A549 (cell line): ENCODE measurements around the gene SH2D4B. TPM values are rescaled to one million over a fixed set of nuclear protein-coding genes. Genes with fewer than 3 reads are reported as not detected.

Experiments
- ATAC-seq, 2 experiments: fragments of 200-7000 bp in 1 of 2; fragments of >200 bp in 1 of 2; cut with Nextera tagmentation in 1 of 2; cut with Tn5 transposase in 1 of 2; 3 replicates each; pipeline versions ENCODE4 v1.8.0 to v1.9.1; 2018 to 2020; ENCODE audit warnings: mild to moderate bottlenecking in 1 of 2, moderate library complexity in 1 of 2
- CTCF ChIA-PET: fragments of 300-600 bp; sonication (Branson Sonifier 250); formaldehyde crosslinking; extraction: SDS; loops from one replicate; lab custom pipeline; 2021; ENCODE audit warnings: antibody characterized with exemption, inconsistent platforms; lab: Yijun Ruan, JAX
- POLR2A ChIA-PET: fragments of 350-600 bp; formaldehyde crosslinking; extraction: SDS; loops from one replicate; lab custom pipeline; 2021; ENCODE audit warnings: antibody characterized with exemption, inconsistent platforms; lab: Yijun Ruan, JAX
- DNase-seq, 2 experiments: peaks; one replicate each; pipeline versions ENCODE4 v3.0.0 to v3.0.0-alpha.2; 2011 to 2016; ENCODE audit warnings: low read depth in 1 of 2, low spot score in 1 of 2
- FAIRE-seq: peaks from 2 replicates; lab custom pipeline; 2011; peaks lifted over from hg19 to GRCh38; lab: Jason Lieb, UNC
- H3K27ac ChIP-seq, 2 experiments: fragments of >200 bp; sonication (Bioruptor Twin); formaldehyde crosslinking; 3 replicates each; pipeline ENCODE4 v1.5.1; 2016 to 2017
- H3K4me1 ChIP-seq: fragments of >200 bp; sonication (Bioruptor Twin); formaldehyde crosslinking; 3 replicates; pipeline ENCODE4 v1.6.1; 2016
- H3K4me2 ChIP-seq: fragments of >200 bp; sonication (Bioruptor Twin); formaldehyde crosslinking; 3 replicates; pipeline ENCODE4 v1.6.1; 2016
- H3K4me3 ChIP-seq: fragments of >200 bp; sonication (Bioruptor Twin); formaldehyde crosslinking; 3 replicates; pipeline ENCODE4 v1.5.1; 2016
- H3K9me3 ChIP-seq: fragments of >200 bp; sonication (Bioruptor Twin); formaldehyde crosslinking; 3 replicates; pipeline ENCODE4 v1.6.1; 2016
- CBX8 ChIP-seq: fragments of 200-600 bp; sonication (generic); IDR thresholded peaks from 2 replicates; pipeline ENCODE4 v1.6.1; 2016
- CEBPB ChIP-seq, 2 experiments: fragments of >200 bp in 1 of 2; sonication (Bioruptor Twin) in 1 of 2; formaldehyde crosslinking in 1 of 2; IDR thresholded peaks; 2 replicates each; pipeline ENCODE4 v1.6.1; 2012 to 2016
- CHD4 ChIP-seq: fragments of 200-600 bp; sonication (generic); IDR thresholded peaks from 2 replicates; pipeline ENCODE4 v1.6.1; 2016; ENCODE audit warnings: antibody characterized with exemption, mild to moderate bottlenecking, borderline replicate concordance
- EHF ChIP-seq: fragments of 250-450 bp; sonication (Bioruptor Pico); IDR thresholded peaks from 2 replicates; pipeline ENCODE4 v1.5.0; 2020; ENCODE audit warnings: mild to moderate bottlenecking
- EP300 ChIP-seq, 2 experiments: fragments of >200 bp; sonication (Bioruptor Twin); formaldehyde crosslinking; IDR thresholded peaks; 2 replicates in 1 of 2; 3 replicates in 1 of 2; pipeline ENCODE4 v1.6.1; 2016 to 2017
- GATA3 ChIP-seq: IDR thresholded peaks from 2 replicates; pipeline ENCODE4 v1.6.1; 2012; ENCODE audit warnings: borderline replicate concordance
- HDAC2 ChIP-seq: fragments of 200-600 bp; sonication (generic); IDR thresholded peaks from 2 replicates; pipeline ENCODE4 v1.6.1; 2016
- HES2 ChIP-seq: fragments of >200 bp; sonication (Bioruptor Twin); formaldehyde crosslinking; IDR thresholded peaks from 2 replicates; pipeline ENCODE4 v1.6.1; 2016
- HEYL ChIP-seq: fragments of 250-450 bp; sonication (Bioruptor Pico); IDR thresholded peaks from 2 replicates; pipeline ENCODE4 v1.8.0; 2021; ENCODE audit warnings: mild to moderate bottlenecking, moderate library complexity
- HOXB13 ChIP-seq: fragments of 250-450 bp; sonication (Bioruptor Pico); IDR thresholded peaks from 2 replicates; pipeline ENCODE4 v1.5.0; 2020; ENCODE audit warnings: low read depth, mild to moderate bottlenecking, moderate library complexity
- KDM1A ChIP-seq: fragments of 200-600 bp; sonication (generic); IDR thresholded peaks from 2 replicates; pipeline ENCODE4 v1.6.1; 2016; ENCODE audit warnings: low read depth, mild to moderate bottlenecking
- MAFK ChIP-seq: fragments of 450-650 bp; IDR thresholded peaks from 2 replicates; pipeline ENCODE4 v1.6.1; 2014; ENCODE audit not compliant: partially characterized antibody
- MAZ ChIP-seq: fragments of 150-350 bp; IDR thresholded peaks from 2 replicates; pipeline ENCODE4 v1.6.1; 2014; ENCODE audit warnings: antibody characterized with exemption, low read depth, low read length, borderline replicate concordance
- RAD21 ChIP-seq, 2 experiments: fragments of >200 bp in 1 of 2; sonication (Bioruptor Twin) in 1 of 2; formaldehyde crosslinking in 1 of 2; IDR thresholded peaks in 1 of 2; conservative IDR thresholded peaks in 1 of 2; 2 replicates in 1 of 2; 3 replicates in 1 of 2; pipeline ENCODE4 v1.6.1; 2012 to 2018; ENCODE audit warnings: inconsistent platforms in 1 of 2
- RCOR1 ChIP-seq: fragments of 150-350 bp; IDR thresholded peaks from 2 replicates; pipeline ENCODE4 v1.6.1; 2014; ENCODE audit warnings: antibody characterized with exemption, low read length, low read depth
- SMC3 ChIP-seq: fragments of >200 bp; sonication (Bioruptor Twin); formaldehyde crosslinking; IDR thresholded peaks from 3 replicates; pipeline ENCODE4 v1.6.1; 2018; ENCODE audit warnings: inconsistent platforms
- TFCP2L1 ChIP-seq: fragments of 250-450 bp; sonication (Bioruptor Pico); IDR thresholded peaks from 2 replicates; pipeline ENCODE4 v1.5.0; 2021; ENCODE audit warnings: mild to moderate bottlenecking
- ZNF302 ChIP-seq: fragments of 250-450 bp; sonication (Bioruptor Pico); IDR thresholded peaks from 2 replicates; pipeline ENCODE4 v1.9.0; 2021; ENCODE audit warnings: inconsistent platforms, mild to moderate bottlenecking, moderate library complexity
- ZSCAN20 ChIP-seq: fragments of 250-450 bp; sonication (Bioruptor Pico); IDR thresholded peaks from 2 replicates; pipeline ENCODE4 v1.8.0; 2022; ENCODE audit warnings: mild to moderate bottlenecking, moderate library complexity
- WGBS: methylation state at CpG from one replicate; pipeline ENCODE4 v1.1.6; 2017; ENCODE audit errors: missing lambda C conversion rate; 5-methylcytosine and 5-hydroxymethylcytosine counted together
- polyA plus RNA-seq, 4 experiments: library from polyadenylated mRNA; depleted of rRNA in 3 of 4; stranded (reverse); fragments of >200 nt; fragmentation: RNase III in 1 of 4; extraction: RNeasy Plus Mini Kit Qiagen cat#74134 plus additional on column Dnase treatment in 1 of 4; gene quantifications; 2 replicates in 3 of 4; 3 replicates in 1 of 4; pipeline ENCODE4 v1.2.3, GENCODE V29; 2011 to 2017
- TF ChIP-seq, protein P1 (sequence below): fragments of 250-450 bp; sonication (Bioruptor Pico); IDR thresholded peaks from 2 replicates; pipeline ENCODE4 v1.5.0; 2021; ENCODE audit warnings: mild to moderate bottlenecking, moderate library complexity, borderline replicate concordance
- TF ChIP-seq, protein P2 (sequence below): fragments of >200 bp; sonication (Bioruptor Twin); formaldehyde crosslinking; IDR thresholded peaks from 3 replicates; pipeline ENCODE4 v1.5.1; 2016
- TF ChIP-seq, protein P3 (sequence below): IDR thresholded peaks from 2 replicates; pipeline ENCODE4 v1.6.1; 2012
- TF ChIP-seq, protein P4 (sequence below): fragments of 450-650 bp; IDR thresholded peaks from 2 replicates; pipeline ENCODE4 v1.6.1; 2014; ENCODE audit warnings: antibody characterized with exemption

The SH2D4B gene
- polyA plus RNA-seq, 2 of the 4 experiments (the other 2 are of a cell fraction), result 0.01 to 0.12 TPM

DNA sequence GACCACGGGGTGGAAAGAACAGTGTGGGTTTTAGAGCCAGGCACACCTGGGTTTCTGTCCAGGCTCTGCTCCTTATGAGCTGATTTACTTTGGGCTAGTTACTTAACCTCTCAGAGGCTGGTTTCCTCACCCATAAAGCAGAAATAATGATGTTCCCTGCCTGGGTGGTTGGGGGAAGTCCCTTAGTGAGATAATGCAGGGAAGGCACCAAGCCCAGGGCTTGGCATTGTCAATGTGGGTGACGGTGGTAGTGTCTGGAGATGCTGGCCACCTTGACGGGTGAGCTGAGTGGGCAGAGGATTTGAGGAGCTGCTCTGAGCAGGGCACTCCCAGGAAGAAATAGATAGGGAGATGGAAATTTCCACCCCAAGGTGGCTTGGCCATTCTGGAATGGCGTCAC, 65.2 kb downstream of the SH2D4B start:
- WGBS, result 64% methylated on average over 4 of the region's 4 CpGs
- TF ChIP-seq HDAC2 (no peak), HOXB13 (CRISPR knock-in tag) (no peak), TFCP2L1 (CRISPR knock-in tag) (no peak), EHF (CRISPR knock-in tag) (no peak), CEBPB (IDR thresholded peaks at IDR 0.05) (no peak), RAD21 (conservative IDR thresholded peaks at IDR 0.05 in 1 of 2, IDR thresholded peaks at IDR 0.05 in 1 of 2) (no peak), RCOR1 (no peak), CHD4 (no peak), HEYL (CRISPR knock-in tag) (no peak), ZNF302 (no peak), EP300 (IDR thresholded peaks at IDR 0.05) (no peak), ZSCAN20 (CRISPR knock-in tag) (no peak), GATA3 (no peak), HES2 (no peak)
- TF ChIP-seq, protein P1, sequence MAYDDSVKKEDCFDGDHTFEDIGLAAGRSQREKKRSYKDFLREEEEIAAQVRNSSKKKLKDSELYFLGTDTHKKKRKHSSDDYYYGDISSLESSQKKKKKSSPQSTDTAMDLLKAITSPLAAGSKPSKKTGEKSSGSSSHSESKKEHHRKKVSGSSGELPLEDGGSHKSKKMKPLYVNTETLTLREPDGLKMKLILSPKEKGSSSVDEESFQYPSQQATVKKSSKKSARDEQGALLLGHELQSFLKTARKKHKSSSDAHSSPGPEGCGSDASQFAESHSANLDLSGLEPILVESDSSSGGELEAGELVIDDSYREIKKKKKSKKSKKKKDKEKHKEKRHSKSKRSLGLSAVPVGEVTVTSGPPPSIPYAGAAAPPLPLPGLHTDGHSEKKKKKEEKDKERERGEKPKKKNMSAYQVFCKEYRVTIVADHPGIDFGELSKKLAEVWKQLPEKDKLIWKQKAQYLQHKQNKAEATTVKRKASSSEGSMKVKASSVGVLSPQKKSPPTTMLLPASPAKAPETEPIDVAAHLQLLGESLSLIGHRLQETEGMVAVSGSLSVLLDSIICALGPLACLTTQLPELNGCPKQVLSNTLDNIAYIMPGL (CRISPR knock-in tag), result no peak
- TF ChIP-seq, protein P2, sequence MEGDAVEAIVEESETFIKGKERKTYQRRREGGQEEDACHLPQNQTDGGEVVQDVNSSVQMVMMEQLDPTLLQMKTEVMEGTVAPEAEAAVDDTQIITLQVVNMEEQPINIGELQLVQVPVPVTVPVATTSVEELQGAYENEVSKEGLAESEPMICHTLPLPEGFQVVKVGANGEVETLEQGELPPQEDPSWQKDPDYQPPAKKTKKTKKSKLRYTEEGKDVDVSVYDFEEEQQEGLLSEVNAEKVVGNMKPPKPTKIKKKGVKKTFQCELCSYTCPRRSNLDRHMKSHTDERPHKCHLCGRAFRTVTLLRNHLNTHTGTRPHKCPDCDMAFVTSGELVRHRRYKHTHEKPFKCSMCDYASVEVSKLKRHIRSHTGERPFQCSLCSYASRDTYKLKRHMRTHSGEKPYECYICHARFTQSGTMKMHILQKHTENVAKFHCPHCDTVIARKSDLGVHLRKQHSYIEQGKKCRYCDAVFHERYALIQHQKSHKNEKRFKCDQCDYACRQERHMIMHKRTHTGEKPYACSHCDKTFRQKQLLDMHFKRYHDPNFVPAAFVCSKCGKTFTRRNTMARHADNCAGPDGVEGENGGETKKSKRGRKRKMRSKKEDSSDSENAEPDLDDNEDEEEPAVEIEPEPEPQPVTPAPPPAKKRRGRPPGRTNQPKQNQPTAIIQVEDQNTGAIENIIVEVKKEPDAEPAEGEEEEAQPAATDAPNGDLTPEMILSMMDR, result no peak
- POLR2A ChIA-PET, result no interaction called here
- no peak overlapping the region for H3K4me2 ChIP-seq
- no peak overlapping the region for H3K4me3 ChIP-seq
- ATAC-seq, result no peak
- H3K27ac ChIP-seq, result no peak overlapping the region
- no peaks in the 10 kb centered on the region for H3K9me3 ChIP-seq
- FAIRE-seq, result no peak
- DNase-seq, result no peak
- no peaks in the 10 kb centered on the region for H3K4me1 ChIP-seq
- CTCF ChIA-PET, result interaction anchor here (0.9 to 1.8 kb wide), 4 partner anchors 14 to 92 kb away, joined by 3 to 5 read pairs (median 3); no protein-coding TSS in a partner anchor

DNA sequence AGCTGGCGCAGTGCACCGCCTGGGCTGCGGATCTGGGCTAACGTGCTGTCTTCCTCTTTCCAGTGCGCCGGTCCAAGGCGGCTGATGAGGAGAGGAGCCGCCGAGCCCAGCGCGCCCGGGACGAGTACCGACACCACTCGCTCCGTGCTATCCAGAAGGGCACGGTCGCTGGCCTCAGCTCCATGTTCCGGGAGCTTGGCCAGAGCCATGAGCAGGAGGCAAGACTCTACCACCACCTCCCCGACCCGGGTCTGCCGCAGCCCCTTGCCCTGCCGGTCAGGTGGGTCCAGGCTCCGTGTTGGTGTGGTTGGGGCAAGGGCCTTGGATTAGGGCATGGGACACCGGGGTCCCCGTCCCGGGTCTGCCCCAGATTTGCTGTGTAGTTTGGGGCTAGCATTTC, 65.8 kb downstream of the SH2D4B start:
- ATAC-seq (no peak), FAIRE-seq (no peak), DNase-seq (no peak)
- Histone ChIP-seq H3K27ac (no peak overlapping the region), H3K9me3 (no peaks in the 10 kb centered on the region), H3K4me2 (no peak overlapping the region), H3K4me1 (no peaks in the 10 kb centered on the region), H3K4me3 (no peak overlapping the region)
- ChIA-PET POLR2A (no interaction called here), CTCF (interaction anchor here (1.3 to 1.8 kb wide), 3 partner anchors 15 to 60 kb away, joined by 3 to 5 read pairs (median 3); no protein-coding TSS in a partner anchor)
- 93% methylated on average over 14 of the region's 27 CpGs for WGBS
- TF ChIP-seq, protein P1 (CRISPR knock-in tag), result no peak
- TF ChIP-seq, protein P3, sequence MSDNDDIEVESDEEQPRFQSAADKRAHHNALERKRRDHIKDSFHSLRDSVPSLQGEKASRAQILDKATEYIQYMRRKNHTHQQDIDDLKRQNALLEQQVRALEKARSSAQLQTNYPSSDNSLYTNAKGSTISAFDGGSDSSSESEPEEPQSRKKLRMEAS, result no peak
- TF ChIP-seq, protein P4, sequence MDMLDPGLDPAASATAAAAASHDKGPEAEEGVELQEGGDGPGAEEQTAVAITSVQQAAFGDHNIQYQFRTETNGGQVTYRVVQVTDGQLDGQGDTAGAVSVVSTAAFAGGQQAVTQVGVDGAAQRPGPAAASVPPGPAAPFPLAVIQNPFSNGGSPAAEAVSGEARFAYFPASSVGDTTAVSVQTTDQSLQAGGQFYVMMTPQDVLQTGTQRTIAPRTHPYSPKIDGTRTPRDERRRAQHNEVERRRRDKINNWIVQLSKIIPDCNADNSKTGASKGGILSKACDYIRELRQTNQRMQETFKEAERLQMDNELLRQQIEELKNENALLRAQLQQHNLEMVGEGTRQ, result no peak
- TF ChIP-seq HES2, result no peak
- no peak for TF ChIP-seq CBX8
- TF ChIP-seq KDM1A, result no peak
- no peak for TF ChIP-seq MAZ
- no peak for TF ChIP-seq EHF (CRISPR knock-in tag)
- TF ChIP-seq TFCP2L1 (CRISPR knock-in tag), result no peak
- no peak for TF ChIP-seq SMC3
- TF ChIP-seq EP300 (IDR thresholded peaks at IDR 0.05), result no peak
- TF ChIP-seq MAFK, result no peak
